Cardiac fibroblast (primary cell): ENCODE results near the gene PAMR1.

Experiments
- DNase-seq, 2 donors: peaks; one replicate each; pipeline versions ENCODE4 v3.0.0 to v3.0.0-alpha.2; 2010; ENCODE audit warnings: low read depth in 2 of 2
- H3K4me3 ChIP-seq, 2 donors: replicated peaks in 1 of 2; 1 replicate in 1 of 2; 2 replicates in 1 of 2; pipeline ENCODE4 v1.5.1; 2011; ENCODE audit warnings: low read depth in 2 of 2, low read length in 2 of 2, mild to moderate bottlenecking in 2 of 2, moderate library complexity in 1 of 2
- CTCF ChIP-seq: IDR thresholded peaks from one replicate; pipeline ENCODE4 v1.5.1; 2011; ENCODE audit warnings: low read depth, mild to moderate bottlenecking, low read length, inconsistent platforms

Gene PAMR1

GRCh38 chr11:35520376-35520775 lies 5.0 kb downstream of the PAMR1 start:
- DNase-seq = no peak
- H3K4me3 ChIP-seq = no peak overlapping the region
- no peak for TF ChIP-seq CTCF

- H3K4me3 ChIP-seq = no peak overlapping the region
- peak in 1 of 2 donors; percentile 69 for DNase-seq
- TF ChIP-seq CTCF = no peak
These were observed 6.7 kb downstream of the PAMR1 start for GRCh38 chr11:35518766-35519165.

- no peak for TF ChIP-seq CTCF
- no peak overlapping the region for H3K4me3 ChIP-seq
- no peak for DNase-seq
These were observed 7.9 kb downstream of the PAMR1 start for GRCh38 chr11:35517481-35517880.

- H3K4me3 ChIP-seq = no peak overlapping the region
- DNase-seq = no peak
- TF ChIP-seq CTCF = no peak
These were observed 9.0 kb downstream of the PAMR1 start for GRCh38 chr11:35516403-35516802.

- H3K4me3 ChIP-seq = no peak overlapping the region
- no peak for TF ChIP-seq CTCF
- peak; percentile 68 to 84 for DNase-seq
These were observed 10.2 kb downstream of the PAMR1 start for GRCh38 chr11:35515224-35515623.

- no peak for TF ChIP-seq CTCF
- no peak overlapping the region for H3K4me3 ChIP-seq
- DNase-seq = no peak
These were observed 10.9 kb downstream of the PAMR1 start for GRCh38 chr11:35514481-35514880.

GRCh38 chr11:35511666-35512065 lies 13.8 kb downstream of the PAMR1 start:
- H3K4me3 ChIP-seq = no peak overlapping the region
- TF ChIP-seq CTCF = no peak
- DNase-seq = peak; percentile 29 to 79
